HG03196 (cell line): ENCODE measurements around the gene TAPT1.
"Not testable (repeated sequence)": the region's sequence is repeated elsewhere in the genome, so short reads cannot be mapped to it uniquely, and the experiment has no call there.

Source experiments
- ATAC-seq: cut with Tn5 transposase; IDR thresholded peaks from one replicate; pipeline ENCODE4 v1.9.1; 2021; ENCODE audit not compliant: unreplicated experiment

Gene TAPT1

GRCh38 chr4:16225863-16226815 is at the start of gene TAPT1:
TAPT1 (minus strand) TSS chr4:16226471; CDS start chr4:16226457, 14 bp downstream.
- peak; percentile 58 for ATAC-seq

GRCh38 chr4:16271411-16271810 is 45.1 kb upstream of the TAPT1 start:
- no peak for ATAC-seq

GRCh38 chr4:16270454-16271328 is 44.4 kb upstream of the TAPT1 start:
- no peak for ATAC-seq

- not testable (repeated sequence) for ATAC-seq
Observed at GRCh38 chr4:16269742-16270453, 43.6 kb upstream of the TAPT1 start.

- no peak for ATAC-seq
Observed at GRCh38 chr4:16269240-16269639, 43.0 kb upstream of the TAPT1 start.

GRCh38 chr4:16268290-16268689 is 42.0 kb upstream of the TAPT1 start:
- no peak for ATAC-seq

GRCh38 chr4:16267639-16268038 is 41.4 kb upstream of the TAPT1 start:
- ATAC-seq: no peak

- no peak for ATAC-seq
Observed at GRCh38 chr4:16265820-16266219, 39.5 kb upstream of the TAPT1 start.

GRCh38 chr4:16264798-16265197 is 38.5 kb upstream of the TAPT1 start:
- ATAC-seq: no peak

- no peak for ATAC-seq
Observed at GRCh38 chr4:16263056-16263455, 36.8 kb upstream of the TAPT1 start.

- no peak for ATAC-seq
Observed at GRCh38 chr4:16262188-16262587, 35.9 kb upstream of the TAPT1 start.

- ATAC-seq: no peak
Observed at GRCh38 chr4:16261313-16261878, 35.1 kb upstream of the TAPT1 start.

GRCh38 chr4:16259889-16260246 is 33.6 kb upstream of the TAPT1 start:
- ATAC-seq: no peak

GRCh38 chr4:16259241-16259888 is 33.1 kb upstream of the TAPT1 start:
- no peak for ATAC-seq

GRCh38 chr4:16257611-16258010 is 31.3 kb upstream of the TAPT1 start:
- ATAC-seq: no peak

- ATAC-seq: no peak
Observed at GRCh38 chr4:16256343-16256742, 30.1 kb upstream of the TAPT1 start.

- ATAC-seq: no peak
Observed at GRCh38 chr4:16255730-16256129, 29.5 kb upstream of the TAPT1 start.

GRCh38 chr4:16253127-16253960 is 27.1 kb upstream of the TAPT1 start:
- no peak for ATAC-seq

- no peak for ATAC-seq
Observed at GRCh38 chr4:16250661-16251365, 24.5 kb upstream of the TAPT1 start.
